DMS153 (cell line): ENCODE data around the gene CYYR1.
"Not testable (repeated sequence)": the region's sequence is repeated elsewhere in the genome, so short reads cannot be mapped to it uniquely, and the experiment has no call there.

Source experiments
- DNase-seq: peaks from one replicate; lab custom pipeline; 2025; lab: John Stamatoyannopoulos, UW

The CYYR1 gene

DNA sequence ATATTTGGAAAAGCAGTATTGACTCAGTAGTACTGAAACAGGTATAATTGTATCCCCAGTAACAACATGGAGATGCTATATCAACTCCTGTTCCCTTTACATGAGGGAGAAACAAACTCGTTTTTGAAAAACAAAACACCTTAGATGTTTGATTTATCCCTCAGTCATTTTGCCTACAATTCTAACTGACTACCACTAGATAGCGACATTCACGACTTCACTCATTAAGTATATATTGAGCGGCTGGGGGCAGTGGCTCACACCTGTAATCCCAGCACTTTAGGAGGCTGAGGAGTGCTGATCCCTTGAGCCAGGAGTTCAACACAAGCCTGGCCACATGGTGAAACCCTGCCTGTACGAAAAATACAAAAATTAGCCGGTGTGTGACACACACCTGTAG is 83.3 kb downstream of the CYYR1 start:
- no peak for DNase-seq

DNA sequence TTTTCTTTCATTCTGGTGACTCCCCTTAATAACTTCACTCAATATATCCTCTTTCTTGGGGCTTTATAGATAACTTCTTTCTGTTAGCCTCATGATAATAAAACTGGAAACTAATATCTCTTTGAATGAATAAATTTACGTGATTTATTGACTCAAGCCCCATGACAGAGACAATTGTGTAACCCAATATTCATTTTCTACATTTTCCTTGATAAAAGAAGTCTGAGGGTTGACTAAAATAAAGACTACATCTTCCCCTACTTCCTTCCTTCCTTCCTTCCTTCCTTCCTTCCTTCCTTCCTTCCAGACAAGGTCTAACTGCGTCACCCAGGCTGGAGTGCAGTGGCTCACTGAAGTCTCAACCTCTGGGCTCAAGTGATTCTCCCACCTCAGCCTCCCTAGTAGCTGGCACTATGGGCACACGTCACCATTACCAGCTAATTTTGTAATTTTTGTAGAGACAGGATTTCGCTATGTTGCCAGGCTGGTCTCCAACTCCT is 85.1 kb downstream of the CYYR1 start:
- no peak for DNase-seq

GRCh38 chr21:26473471-26473870 is 99.6 kb downstream of the CYYR1 start:
- no peak for DNase-seq

- DNase-seq = no peak
Measured at GRCh38 chr21:26471099-26471471, 102.0 kb downstream of the CYYR1 start.

DNA sequence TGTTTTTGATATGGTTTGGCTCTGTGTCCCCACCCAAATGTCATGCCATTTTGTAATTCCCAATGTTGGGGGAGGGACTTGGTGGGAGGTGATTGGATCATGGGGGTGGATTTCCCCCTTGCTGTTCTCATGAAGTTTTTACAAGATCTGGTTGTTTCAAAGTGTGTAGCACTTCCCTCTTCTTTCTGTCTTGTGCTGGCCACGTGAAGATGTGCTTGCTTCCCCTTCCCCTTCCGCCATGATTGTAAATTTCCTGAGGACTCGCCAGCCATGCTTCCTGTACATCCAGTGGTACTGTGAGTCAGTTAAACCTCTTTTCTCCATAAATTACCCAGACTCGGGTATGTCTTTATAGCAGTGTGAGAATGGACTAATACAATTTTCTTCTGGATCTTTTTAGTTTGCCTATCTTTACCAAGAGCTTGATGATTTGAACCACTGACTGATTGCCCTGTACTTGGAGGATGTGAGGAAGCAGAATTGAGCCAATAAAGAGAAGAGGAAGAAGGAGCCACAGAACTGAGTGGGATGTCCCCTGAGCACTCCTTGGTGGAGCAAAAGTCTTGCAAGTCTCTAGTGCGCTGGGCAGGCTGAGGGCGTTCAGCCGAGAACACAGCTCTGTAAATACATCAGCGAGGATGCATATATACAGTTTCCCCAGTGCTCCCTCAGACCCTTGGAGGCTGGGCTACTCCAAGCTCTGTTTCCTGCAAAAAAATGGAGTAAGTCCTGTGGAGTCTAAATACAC is 102.6 kb downstream of the CYYR1 start:
- no peak for DNase-seq

DNA sequence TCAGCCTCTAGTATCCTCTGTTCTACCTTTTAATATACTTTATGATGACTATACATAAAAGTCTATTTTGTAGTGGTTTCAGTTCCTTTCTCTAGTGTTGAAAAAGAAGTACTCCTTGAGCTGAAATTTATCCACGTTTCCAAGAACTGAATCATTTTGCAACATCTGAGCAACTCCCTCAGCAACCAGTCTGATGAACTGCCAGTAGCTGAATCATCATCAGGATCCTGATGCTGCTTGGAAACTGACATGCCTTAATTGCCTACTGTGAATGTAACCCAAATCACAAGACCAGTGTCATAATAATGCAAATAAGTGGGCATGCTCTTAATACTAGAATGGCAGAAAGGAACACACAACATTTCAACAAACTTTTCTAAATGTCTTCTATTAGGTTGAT is 103.3 kb downstream of the CYYR1 start:
- no peak for DNase-seq

DNA sequence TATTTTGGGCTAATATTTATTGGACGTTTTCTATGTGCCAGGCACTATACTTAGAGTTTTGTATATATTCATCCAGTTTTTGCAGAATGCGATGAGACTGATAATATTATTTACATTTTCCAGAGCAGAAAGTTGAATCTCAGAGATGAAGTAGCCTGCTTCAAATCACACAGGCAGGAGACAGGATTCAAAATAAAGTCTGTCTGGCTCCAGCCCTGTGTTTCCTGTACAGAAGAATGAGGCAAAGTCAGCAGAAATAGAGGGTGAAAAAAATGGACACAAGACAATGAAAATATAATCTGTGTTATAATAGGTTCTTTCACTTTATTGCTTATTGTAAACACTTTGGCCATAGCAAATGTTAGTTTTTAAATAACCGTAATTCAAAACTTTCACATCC is 107.2 kb downstream of the CYYR1 start:
- DNase-seq = no peak

GRCh38 chr21:26461500-26461899 is 111.6 kb downstream of the CYYR1 start:
- no peak for DNase-seq

GRCh38 chr21:26460621-26461020 is 112.5 kb downstream of the CYYR1 start:
- DNase-seq = no peak

GRCh38 chr21:26458854-26459253 is 114.2 kb downstream of the CYYR1 start:
- not testable (repeated sequence) for DNase-seq

- DNase-seq = no peak
Measured at GRCh38 chr21:26457817-26458216, 115.3 kb downstream of the CYYR1 start.

DNA sequence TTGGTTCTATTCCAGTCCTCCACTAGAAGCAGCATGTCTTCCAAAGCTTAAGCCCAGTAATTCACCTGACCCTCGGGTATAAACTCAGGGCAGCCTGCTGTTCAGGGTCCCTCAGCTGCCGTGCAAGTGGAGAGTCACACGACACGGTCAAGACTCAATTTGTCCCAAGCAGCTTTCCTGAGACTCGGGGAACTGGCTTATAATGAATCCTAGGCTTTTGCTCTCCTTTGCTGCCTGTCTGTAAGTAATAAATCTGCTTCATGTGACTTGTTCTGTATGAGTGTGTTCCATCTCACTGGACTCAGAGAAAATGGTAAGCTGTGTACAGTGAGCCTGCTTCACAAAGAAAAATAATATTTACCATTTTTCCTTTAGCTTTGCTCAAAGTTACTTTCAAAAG is 119.8 kb downstream of the CYYR1 start:
- DNase-seq = no peak

- DNase-seq = no peak
Measured at GRCh38 chr21:26451081-26451740, 121.9 kb downstream of the CYYR1 start.

DNA sequence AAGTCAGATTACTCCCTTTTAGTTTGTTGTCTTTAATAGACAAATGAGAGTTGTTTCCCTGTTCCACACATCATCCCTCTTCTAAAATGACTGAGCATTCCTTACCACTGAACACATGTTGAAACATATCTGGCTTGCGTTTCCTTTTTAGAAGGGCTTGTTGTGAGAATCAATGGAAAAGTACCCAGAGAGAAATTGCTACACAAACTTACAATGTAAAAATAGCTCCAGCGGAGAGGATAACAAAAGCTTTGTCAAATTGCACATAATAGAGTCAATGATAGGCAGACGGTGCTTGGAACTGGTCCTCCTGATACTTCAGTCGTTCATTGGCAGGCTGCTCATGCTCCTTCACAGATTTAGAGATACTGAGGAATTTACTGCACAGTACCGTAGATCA is 123.9 kb downstream of the CYYR1 start:
- no peak for DNase-seq

DNA sequence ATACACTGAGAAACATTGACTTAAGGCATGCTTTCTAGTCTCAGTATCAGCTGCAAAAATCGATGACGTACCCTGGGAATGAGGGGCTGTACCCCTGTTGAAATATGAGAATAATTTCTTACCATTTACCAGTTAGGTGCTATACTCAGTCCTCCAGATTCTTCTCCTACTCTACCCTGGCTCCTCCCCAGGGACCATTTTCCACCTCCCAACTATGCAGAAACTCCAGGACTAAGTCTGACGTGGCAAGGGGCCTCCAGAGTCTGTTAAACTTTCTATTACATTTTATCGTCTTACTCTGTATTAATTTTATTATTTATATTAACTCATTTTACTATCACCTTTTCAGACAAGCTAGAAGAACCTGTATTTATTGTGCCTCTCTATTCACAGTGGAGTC is 124.3 kb downstream of the CYYR1 start:
- no peak for DNase-seq

GRCh38 chr21:26447932-26448475 is 125.1 kb downstream of the CYYR1 start:
- no peak for DNase-seq

DNA sequence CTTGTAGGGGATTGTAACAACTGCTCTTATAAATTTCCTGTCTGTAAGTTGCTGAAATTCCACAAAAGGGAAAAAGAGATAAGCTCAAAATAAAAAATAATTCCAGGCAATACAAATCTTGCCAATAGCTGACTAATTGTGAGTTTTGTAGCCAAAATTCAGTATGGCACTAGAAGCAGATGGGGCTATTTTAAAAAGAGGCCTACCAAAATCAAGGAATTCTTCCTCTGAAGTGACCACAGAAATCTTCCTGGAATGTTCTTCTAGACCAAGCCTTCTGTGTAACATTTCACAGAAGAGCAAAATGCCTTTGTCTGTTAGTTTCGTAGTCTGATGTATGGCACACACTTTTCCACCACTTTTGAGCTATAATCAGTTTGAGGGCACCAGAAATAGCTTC is 127.6 kb downstream of the CYYR1 start:
- DNase-seq = no peak

DNA sequence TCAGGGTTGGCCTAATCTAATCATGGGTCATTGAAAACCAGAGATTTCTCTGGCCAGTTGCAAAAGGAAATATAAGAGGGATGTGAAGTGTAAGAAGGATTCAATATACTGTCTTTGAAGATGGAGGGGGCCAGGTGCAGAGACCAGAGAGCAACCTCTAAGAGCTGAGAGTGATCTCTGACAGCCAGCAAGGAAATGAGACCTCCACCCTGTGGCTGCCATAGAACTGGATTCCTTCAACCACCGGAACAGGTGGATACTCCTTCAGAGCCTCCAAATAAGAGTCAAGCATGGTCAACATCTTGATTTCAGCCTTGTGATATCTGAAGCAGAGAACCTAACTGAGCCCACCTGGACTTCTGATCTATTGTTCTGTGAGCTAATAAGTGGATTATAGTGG is 128.4 kb downstream of the CYYR1 start:
- no peak for DNase-seq

DNA sequence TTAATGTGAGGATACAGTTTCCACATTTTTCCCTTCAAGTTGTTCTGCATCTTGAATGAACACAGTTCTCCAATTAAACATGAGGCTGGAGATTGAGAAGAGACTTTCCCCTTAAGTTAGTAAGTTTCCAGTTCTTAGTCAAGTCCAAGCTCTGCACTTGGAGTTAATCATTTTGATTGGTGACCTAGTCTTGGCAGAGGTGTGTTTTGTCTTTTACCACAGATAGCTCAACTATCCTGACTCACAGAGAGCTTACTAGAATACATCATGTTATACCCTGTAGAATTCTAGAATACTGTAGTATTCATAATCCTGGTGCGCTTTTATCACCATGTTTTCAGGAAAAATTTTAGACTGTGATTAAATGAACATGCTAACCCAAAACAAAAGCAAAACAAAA is 129.2 kb downstream of the CYYR1 start:
- DNase-seq = no peak

GRCh38 chr21:26443291-26443690 is 129.8 kb downstream of the CYYR1 start:
- DNase-seq = no peak

GRCh38 chr21:26441149-26441548 is 131.9 kb downstream of the CYYR1 start:
- no peak for DNase-seq

DNA sequence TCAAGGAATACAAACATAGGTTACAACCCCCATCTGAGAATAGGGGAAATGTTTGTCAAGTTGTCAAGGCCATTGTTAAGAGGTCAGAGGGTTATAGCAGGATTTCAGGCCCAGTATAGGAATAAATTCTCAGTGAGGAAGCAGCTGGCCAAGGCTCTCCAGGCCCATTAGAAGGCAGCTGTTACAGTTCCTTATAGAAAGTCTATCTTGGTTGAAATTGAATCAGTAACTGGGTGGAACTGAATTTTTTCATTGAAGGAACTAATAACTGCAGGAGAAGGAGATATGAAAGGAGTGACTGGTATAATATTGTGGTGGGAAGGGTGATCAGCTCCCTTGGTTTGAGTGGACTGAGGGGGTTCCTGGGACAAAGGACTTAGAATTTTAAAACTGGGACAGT is 134.1 kb downstream of the CYYR1 start:
- DNase-seq = no peak

DNA sequence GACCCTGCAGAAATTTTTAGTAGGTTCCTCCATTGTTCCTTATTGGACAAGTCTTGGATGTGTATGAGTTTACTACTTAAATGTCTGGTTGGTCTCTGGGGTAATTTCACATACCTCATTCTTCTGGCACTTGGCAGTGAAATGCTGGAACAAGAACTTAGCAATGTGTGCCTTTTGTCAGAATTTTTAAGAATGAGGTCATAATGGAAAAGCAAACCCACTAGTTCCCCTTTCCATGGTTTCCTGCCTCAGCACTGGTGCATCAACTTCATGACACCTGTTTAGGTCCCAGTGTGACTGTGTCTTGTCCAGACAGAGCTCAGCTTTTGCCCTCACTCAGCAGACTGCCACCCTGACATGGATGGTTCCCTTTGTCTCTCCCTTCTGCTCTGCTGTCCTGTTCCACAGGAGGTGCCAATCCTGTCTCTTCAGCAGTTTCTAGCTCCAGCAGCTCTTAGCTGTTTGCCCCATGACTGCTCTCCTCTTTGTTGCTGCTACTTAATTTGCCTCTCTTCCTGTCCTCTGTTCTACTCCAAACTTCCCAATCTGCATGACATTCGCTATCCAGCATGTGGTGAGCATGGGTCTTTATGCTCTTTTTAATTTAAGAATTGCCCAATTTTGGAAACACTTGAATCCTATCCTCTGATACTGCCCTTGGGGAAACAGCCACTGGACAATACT is 135.6 kb downstream of the CYYR1 start:
- DNase-seq = no peak
